GM18907 (cell line): ENCODE measurements around the gene MILR1.

Experiments used
- ATAC-seq: cut with Tn5 transposase; IDR thresholded peaks from one replicate; pipeline ENCODE4 v1.9.1; 2021; ENCODE audit warnings: mild to moderate bottlenecking, moderate library complexity; ENCODE audit not compliant: unreplicated experiment

The MILR1 gene

DNA sequence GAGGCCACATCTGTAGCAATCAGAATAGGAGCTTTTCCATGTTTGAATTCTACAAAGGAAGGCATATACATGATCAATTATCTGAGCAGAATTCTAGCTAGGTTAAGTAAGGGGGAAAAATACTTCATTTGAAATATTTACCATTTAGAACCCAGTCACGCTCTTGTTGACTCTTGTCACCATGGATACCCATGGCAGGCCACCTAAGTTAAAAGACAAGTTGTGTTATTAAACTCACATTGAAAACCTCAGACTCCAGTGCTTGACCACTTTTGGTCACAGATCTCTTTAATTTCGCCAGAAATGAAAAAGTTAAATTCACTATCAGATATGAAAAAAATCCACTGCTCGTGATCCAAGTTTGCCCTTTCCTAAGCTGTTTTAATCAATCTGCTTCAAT is 53.1 kb downstream of the MILR1 start:
- ATAC-seq: no peak

DNA sequence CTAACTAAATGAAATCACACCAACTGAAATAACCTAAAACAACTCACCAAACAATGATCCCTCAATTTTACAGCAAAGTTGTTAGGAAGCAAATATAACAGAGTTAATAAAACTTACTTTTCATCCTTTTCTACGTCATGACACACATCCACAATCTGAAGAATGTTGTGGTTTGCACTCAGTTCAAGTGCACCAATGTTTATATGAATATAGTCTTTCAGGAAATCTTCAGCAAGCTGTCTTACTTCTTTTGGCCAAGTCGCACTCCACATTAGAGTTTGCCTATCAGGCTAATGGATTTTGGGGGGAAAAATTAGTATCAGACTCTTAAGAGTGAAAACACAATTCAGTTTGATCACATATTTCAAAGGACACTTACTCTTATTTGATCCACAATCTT is 53.9 kb downstream of the MILR1 start:
- ATAC-seq: no peak

GRCh38 chr17:64503341-64503740 is 54.4 kb downstream of the MILR1 start:
- no peak for ATAC-seq

- ATAC-seq: no peak
Observed at GRCh38 chr17:64503821-64504768, 55.2 kb downstream of the MILR1 start.

DNA sequence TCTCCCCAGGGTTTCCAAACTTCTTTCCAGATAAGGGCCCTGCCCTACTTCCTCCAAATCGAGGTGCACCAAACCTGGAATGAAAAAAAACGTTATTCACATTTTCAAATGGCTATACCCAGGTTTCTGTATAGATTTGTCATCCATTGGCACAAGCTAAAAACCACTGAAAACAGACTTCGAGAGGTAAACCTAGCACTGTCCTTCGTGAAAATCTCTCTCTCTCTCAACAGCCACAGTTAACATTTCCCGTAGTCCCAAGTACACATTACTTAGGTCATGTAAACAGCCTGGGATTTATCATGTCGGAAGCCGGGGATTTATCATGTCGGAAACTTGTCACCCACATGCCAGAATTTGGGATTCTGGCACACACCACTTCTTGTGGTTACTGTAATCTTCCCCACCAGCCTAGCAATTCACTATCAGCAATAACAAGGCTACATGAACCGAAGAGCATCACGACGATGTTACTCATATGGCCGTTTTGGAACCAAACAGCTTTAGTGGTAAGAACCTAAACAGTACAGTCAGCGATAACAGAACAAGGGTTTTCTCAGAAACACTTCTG is 55.9 kb downstream of the MILR1 start:
- ATAC-seq: no peak

DNA sequence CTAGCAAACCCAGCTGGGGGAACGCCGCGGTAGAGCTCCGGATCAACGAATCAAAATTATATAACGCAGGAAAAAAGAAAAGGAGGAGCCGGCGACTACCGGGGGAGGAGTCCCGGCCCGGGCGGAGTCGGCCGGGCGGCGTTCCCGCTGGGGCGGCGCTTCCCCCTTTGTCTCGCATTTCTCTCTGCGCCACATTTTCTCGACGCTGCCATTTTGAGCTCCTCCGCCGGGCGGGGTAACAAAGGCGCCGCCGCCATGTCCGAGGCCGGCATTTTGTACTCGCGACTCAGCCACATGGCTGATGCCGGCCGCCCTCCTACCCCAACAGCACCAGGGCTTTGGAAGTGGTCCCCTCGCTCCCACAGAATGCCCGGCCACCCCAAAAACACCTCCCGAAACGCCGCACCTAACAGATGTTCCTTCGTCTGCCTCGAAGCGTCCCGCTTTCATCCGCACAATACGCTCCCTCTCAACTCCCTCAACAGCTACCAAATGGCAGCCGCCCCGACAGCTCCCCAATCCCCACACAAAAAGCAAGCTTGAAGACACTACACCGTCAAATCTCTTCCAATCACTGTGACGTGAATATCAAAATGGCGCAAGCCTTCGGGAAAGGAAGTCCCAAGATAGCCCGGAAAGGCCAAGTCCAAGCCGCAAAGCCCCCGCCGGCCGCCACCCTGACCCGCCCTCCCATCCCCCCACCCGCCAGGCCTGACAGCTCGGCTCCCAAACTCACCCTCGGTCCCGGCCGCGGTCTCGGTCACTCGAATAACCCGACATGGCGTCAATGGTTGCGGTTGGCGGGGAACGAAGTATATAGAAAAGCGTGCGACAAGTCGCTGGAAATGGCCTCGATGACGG is 56.7 kb downstream of the MILR1 start:
- peak; percentile 21 for ATAC-seq

- ATAC-seq: peak; percentile 71
Observed at GRCh38 chr17:64506201-64506575, 57.3 kb downstream of the MILR1 start, which contains the start of gene DDX5. Gene DDX5 (minus strand): TSS chr17:64506289. CDS start chr17:64506119, 170 bp downstream.

GRCh38 chr17:64506576-64507412 is 57.9 kb downstream of the MILR1 start, which contains the start of gene CEP95:
Gene CEP95 (plus strand): TSS chr17:64506977. CDS start chr17:64507098, 121 bp downstream.
- peak; percentile 74 for ATAC-seq

- ATAC-seq: peak; percentile 22
Observed at GRCh38 chr17:64507413-64507782, 58.5 kb downstream of the MILR1 start.

DNA sequence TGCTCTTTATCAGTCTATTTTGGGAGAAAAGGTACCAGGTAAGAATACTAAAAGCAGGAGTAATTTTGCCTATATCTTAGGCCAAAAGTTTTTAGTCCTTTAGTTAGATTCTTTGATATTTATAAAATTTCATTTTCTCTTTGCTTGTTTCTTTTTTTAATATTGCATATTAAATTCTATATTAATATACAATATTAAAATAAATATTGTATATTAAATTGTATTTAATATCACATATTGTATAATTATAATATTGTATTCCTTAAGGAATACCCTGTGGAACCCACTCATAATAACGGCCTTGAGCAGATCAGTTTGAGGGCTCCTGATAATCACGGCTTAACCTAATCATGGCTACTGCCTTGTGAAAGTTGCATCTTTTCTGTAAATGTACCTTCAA is 59.8 kb downstream of the MILR1 start:
- no peak for ATAC-seq

- no peak for ATAC-seq
Observed at GRCh38 chr17:64509179-64509578, 60.3 kb downstream of the MILR1 start.

- no peak for ATAC-seq
Observed at GRCh38 chr17:64515419-64515818, 66.5 kb downstream of the MILR1 start.

GRCh38 chr17:64515829-64516228 is 66.9 kb downstream of the MILR1 start:
- no peak for ATAC-seq
